22Rv1 (cell line): ENCODE results near the gene OR13C4.

Experiments
- ZFX ChIP-seq: fragments of 450-650 bp; IDR thresholded peaks from 2 replicates; pipeline ENCODE4 v1.6.1; 2017; ENCODE audit warnings: antibody characterized with exemption, borderline replicate concordance
- TF ChIP-seq, protein P1 (sequence below): fragments of 450-650 bp; IDR thresholded peaks from 2 replicates; pipeline ENCODE4 v1.5.1; 2017; ENCODE audit warnings: mild to moderate bottlenecking

DNA sequence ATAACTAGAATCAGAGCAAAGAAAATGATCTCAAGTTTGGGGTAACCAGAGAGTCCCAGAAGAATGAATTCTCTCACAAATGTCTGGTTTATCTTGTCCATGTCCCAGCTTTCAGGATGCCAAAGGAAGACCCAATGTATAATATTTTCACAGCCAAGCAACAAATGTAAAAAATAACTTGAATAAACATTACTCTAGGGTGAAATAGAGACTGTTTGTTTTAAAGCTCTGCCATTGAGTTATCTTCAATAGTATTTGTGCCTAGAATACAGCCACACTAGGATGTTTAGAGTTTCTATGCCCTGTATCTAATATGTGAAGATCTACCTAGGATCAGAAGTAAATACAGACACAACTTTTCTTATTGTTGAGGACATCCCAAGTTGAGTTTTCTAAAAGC lies at the start of gene OR13C4:
- TF ChIP-seq, protein P1, sequence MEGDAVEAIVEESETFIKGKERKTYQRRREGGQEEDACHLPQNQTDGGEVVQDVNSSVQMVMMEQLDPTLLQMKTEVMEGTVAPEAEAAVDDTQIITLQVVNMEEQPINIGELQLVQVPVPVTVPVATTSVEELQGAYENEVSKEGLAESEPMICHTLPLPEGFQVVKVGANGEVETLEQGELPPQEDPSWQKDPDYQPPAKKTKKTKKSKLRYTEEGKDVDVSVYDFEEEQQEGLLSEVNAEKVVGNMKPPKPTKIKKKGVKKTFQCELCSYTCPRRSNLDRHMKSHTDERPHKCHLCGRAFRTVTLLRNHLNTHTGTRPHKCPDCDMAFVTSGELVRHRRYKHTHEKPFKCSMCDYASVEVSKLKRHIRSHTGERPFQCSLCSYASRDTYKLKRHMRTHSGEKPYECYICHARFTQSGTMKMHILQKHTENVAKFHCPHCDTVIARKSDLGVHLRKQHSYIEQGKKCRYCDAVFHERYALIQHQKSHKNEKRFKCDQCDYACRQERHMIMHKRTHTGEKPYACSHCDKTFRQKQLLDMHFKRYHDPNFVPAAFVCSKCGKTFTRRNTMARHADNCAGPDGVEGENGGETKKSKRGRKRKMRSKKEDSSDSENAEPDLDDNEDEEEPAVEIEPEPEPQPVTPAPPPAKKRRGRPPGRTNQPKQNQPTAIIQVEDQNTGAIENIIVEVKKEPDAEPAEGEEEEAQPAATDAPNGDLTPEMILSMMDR: no peak
- no peak for TF ChIP-seq ZFX
